Measurements from ENCODE around the gene DEFB123.

Gene DEFB123

GRCh38 chr20:31474758-31475427 is 34.5 kb downstream of the DEFB123 start, which contains the start of the genes DEFB124 and REM1:
DEFB124 (minus strand) TSS chr20:31475127; CDS start chr20:31473013, 2,114 bp downstream.
REM1 (plus strand) TSS chr20:31475288; CDS start chr20:31476446, 1,158 bp downstream.
- DNase-seq, result no peak

DNA sequence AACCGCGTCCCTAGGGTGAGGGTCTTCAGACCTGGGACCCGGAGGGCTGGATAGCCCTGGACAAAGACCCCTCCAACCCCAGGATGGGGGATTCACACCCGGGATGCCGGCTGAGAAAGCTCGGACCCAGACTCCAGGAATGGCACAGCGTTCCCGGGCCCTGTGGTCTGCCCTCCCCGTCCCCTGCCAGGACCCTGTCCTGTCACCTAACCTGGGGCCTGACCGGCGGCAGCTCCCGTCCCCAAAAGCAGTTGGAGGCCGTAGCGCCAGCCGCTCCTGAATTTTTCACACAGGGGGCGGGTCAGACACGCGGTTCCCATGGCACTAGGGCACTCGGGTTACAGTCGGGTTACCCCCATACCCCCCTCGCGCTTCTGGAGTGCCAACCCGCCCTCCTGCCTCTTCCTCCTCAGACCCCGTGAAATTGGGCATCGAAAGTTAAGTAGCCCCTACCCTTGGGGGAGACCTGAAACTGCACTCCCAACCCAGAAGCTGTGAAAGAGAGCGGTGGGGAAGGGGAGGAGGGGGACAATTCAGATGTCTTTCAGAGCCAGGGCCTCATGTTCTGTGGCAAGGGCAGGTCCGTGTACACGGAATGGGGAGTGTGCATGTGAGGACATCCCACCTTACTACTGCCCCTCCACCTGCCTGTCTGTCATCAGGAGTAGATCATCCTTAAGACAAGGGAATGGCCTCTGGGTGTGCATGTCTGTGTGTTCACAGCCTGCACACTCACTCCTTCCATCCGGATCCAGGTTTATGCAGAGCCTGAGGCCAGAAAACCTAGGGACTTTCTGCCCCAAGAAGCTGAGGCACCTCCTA is 35.3 kb downstream of the DEFB123 start:
- DNase-seq, result no peak

DNA sequence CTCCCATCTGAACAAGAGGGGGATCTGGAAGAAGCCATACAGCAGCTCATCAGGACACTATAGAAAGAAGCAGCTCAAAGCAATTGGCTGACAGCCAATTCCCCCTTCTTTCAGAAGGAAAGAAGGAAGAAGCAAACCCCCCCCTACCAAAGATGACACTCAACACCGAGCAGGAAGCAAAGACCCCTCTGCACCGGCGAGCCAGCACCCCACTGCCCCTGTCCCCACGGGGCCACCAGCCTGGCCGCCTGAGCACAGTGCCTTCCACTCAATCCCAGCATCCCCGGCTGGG is 35.8 kb downstream of the DEFB123 start:
- no peak for DNase-seq

DNA sequence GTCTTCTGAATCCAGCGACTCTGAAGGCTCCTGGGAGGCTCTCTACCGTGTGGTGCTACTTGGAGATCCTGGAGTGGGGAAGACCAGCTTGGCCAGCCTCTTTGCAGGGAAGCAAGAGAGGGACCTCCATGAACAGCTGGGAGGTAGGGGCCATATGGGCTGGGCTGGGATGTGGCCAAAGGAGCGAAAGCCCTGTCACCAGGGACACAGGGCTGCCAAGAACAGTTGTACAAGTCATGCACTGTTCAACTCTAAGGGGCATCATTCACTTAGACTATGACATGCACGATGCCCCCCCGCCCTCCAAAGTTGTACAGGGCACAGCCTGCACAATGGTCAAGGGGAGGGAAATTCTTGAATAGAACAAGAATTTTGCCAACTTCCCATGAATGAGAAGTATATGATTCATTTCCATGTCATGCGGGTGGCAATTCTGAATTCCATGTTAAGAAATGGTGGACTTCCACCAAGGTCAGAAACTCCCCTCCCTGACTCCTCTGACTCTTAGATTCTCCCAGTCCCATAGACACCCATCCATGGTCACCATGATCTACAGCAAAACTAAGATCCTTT is 36.3 kb downstream of the DEFB123 start:
- no peak for DNase-seq

DNA sequence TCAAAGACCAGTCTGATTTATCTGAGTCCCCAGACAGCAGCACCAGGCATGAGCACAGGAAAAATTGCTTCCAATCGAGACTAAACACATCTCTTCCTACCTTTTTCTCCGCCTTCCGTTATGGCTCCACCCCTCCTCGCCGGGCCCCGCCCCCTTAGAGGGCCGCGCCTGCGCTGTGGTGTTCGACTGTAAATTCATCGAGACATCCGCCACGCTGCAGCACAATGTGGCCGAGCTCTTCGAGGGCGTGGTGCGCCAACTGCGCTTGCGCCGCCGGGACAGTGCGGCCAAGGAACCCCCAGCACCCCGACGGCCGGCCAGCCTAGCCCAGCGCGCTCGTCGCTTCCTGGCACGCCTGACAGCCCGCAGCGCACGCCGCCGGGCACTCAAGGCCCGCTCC is 43.6 kb downstream of the DEFB123 start:
- DNase-seq, result no peak

DNA sequence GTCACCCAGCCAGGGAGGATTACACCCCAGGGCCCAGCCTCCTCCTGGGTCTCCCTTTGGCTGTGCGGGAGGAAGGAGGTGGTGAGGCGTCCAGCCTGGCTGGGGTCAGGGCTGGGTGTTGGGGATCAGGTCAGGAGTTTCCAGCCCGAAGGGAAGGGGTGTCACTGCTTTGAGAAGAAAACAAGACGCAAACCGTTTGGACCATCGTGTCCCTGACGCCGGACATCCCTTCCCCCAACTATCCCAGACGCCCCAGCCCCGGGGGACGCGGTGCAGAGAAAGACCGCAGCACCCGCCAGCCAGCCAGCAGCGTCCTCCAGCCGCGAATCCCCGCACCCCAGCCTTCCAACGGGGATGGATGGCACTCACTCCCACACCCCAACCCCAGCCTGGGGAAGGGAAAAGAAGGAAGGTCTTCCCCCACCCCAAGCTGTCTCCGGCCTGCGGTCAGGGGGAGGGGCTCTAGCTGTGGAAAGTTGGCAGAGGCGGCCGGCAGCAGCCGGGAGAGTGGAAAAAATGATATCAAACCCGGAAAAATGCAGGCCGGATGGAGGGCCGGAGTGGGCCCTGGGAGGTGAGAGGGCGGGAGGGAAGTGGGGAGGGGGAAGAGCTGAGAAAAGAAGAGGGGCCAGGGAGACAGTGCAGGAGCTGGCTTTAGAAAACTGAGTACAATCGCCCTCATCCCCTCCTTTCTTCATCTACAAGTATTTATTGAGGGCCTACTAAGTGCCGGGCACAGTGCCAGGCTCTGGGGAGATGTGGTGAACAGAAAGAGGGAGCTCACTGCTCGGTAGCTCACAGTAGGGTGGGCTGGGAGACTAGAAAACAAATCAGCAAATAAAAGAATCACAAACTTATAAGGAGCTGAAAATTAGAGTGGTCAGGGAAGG is 45.3 kb downstream of the DEFB123 start:
- no peak for DNase-seq

- DNase-seq, result no peak
These were observed 47.7 kb downstream of the DEFB123 start for GRCh38 chr20:31488115-31488514.

GRCh38 chr20:31489152-31489551 is 48.7 kb downstream of the DEFB123 start:
- DNase-seq, result no peak

DNA sequence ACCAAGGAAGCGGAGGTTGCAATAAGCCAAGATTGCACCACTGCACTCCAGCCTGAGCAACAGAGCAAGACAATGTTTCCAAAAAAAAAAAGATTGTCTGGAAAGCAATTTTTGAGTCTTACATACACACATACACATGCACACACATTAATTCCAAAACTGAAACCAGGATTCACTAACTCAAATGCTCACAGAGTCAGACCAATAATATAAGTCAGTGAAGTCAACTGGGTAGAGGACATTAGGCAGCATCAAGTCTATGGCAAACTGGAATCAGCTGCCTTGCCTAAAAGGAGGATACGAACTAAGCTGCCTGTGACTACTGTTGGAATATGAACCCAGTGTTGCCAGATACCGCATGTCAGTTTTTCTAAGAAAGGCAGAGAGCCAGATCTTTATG is 50.3 kb downstream of the DEFB123 start:
- no peak for DNase-seq

DNA sequence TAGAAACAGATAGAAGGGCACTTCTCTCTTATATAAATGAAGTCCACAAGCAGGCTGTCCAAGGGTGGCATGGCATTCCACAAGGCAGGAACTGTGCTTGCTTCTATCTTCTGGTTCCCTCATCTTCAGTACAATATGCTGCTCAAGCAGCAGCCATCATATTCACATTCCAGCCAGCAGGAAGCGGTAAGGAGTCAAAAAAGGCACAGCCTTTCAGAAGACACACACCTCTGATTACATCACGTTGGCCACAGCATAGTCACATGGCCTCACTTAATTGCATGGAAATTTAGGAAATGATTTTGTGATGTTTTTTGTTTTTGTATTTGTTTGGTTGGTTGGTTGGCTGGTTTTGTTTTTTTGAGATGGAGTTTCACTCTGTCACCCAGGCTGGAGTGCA is 53.7 kb downstream of the DEFB123 start:
- DNase-seq, result no peak

GRCh38 chr20:31496761-31497295 is 56.4 kb downstream of the DEFB123 start:
- DNase-seq, result no peak

DNA sequence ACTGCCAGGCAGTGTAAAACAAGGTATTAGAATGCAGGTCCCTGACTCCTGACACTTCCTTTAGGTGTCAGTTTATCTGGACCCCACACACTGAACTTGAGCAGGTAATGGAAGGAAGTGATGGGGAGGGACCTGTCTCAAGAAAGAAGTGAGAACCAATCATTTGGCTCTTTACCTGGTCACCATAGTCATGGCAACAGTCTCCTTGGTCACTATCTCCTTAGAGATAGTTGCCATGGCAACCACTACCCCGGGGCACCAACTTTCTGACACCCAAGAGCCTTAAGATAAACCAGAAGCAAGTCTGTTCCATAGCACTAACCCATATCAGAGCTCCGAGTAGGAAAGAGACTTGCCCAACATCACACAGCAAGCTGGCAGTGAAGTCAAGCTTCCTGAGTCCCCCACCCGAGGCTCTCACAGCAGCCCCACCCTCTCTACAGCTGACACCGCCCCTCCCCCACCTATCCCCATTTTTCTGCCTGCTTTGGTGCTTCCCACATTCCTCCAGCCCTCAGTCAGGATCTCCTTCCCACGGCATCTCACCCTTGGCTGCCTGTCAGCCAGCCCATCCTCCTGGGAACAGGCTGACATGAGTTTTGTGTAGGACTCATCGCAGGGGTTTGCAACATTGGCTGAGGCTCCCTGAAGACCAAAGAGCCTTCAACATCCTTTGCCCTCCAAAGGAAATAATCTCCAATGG is 57.6 kb downstream of the DEFB123 start:
- DNase-seq, result no peak
